WTC11 (cell line): Measurements from ENCODE around the gene CPN1. TPM values are rescaled to one million over a fixed set of nuclear protein-coding genes. Genes with fewer than 3 reads are reported as not detected.

Experiments
- ATAC-seq: fragments of 200-7000 bp; cut with Tn5 transposase; 2 replicates; pipeline ENCODE4 v1.10.0; 2021; ENCODE audit warnings: mild to moderate bottlenecking, moderate library complexity
- CTCF ChIA-PET: fragments of 300-600 bp; sonication (Branson Sonifier 250); formaldehyde crosslinking; loops from one replicate; lab custom pipeline; 2021; ENCODE audit warnings: antibody characterized with exemption; lab: Charles Lee
- POLR2A ChIA-PET: fragments of 350-600 bp; sonication (Branson Sonifier 250); formaldehyde crosslinking; loops from one replicate; lab custom pipeline; 2021; ENCODE audit warnings: antibody characterized with exemption; lab: Charles Lee
- DNase-seq: peaks from one replicate; pipeline ENCODE4 v3.0.0; 2021; ENCODE audit warnings: low spot score
- H3K27ac Mint-ChIP-seq: 2 replicates; pipeline ENCODE4 v1.8.0; 2021; ENCODE audit warnings: mixed read lengths
- H3K27me3 Mint-ChIP-seq: 2 replicates; pipeline ENCODE4 v1.8.0; 2021; ENCODE audit warnings: low read depth, mild to moderate bottlenecking, moderate library complexity, mixed read lengths
- H3K36me3 Mint-ChIP-seq: 2 replicates; pipeline ENCODE4 v1.8.0; 2021; ENCODE audit warnings: mixed read lengths
- H3K4me1 Mint-ChIP-seq: 2 replicates; pipeline ENCODE4 v1.8.0; 2022; ENCODE audit warnings: mixed read lengths
- H3K4me3 Mint-ChIP-seq: 2 replicates; pipeline ENCODE4 v1.8.0; 2021; ENCODE audit warnings: mild to moderate bottlenecking, moderate library complexity, mixed read lengths
- H3K9me3 Mint-ChIP-seq: 2 replicates; pipeline ENCODE4 v1.8.0; 2021; ENCODE audit warnings: mixed read lengths
- ATF2 ChIP-seq: sonication (generic); formaldehyde crosslinking; IDR thresholded peaks from 2 replicates; pipeline ENCODE4 v1.8.1; 2022; ENCODE audit warnings: low read depth, missing genetic modification reagents, borderline replicate concordance
- ATF3 ChIP-seq: sonication (generic); formaldehyde crosslinking; conservative IDR thresholded peaks from 2 replicates; pipeline ENCODE4 v1.8.1; 2022; ENCODE audit warnings: mild to moderate bottlenecking, missing genetic modification reagents
- CREB1 ChIP-seq: sonication (generic); formaldehyde crosslinking; IDR thresholded peaks from 2 replicates; pipeline ENCODE4 v1.8.0; 2023; ENCODE audit warnings: mild to moderate bottlenecking, missing genetic modification reagents
- ELF4 ChIP-seq: sonication (generic); formaldehyde crosslinking; IDR thresholded peaks from 2 replicates; pipeline ENCODE4 v1.8.1; 2022; ENCODE audit warnings: low read depth, mild to moderate bottlenecking, moderate library complexity, missing genetic modification reagents
- ETV6 ChIP-seq: sonication (generic); formaldehyde crosslinking; IDR thresholded peaks from 2 replicates; pipeline ENCODE4 v1.8.1; 2022; ENCODE audit warnings: mild to moderate bottlenecking, missing genetic modification reagents
- FOXK1 ChIP-seq: sonication (generic); formaldehyde crosslinking; IDR thresholded peaks from 2 replicates; pipeline ENCODE4 v1.8.0; 2022; ENCODE audit warnings: mild to moderate bottlenecking, moderate library complexity, missing genetic modification reagents
- FOXP1 ChIP-seq: sonication (generic); formaldehyde crosslinking; IDR thresholded peaks from 2 replicates; pipeline ENCODE4 v1.8.0; 2022; ENCODE audit warnings: missing genetic modification reagents, mild to moderate bottlenecking, moderate library complexity, borderline replicate concordance
- HMGA2 ChIP-seq: fragments of 250-450 bp; sonication (Bioruptor Pico); IDR thresholded peaks from 2 replicates; pipeline ENCODE4 v1.4.0; 2021; ENCODE audit warnings: mild to moderate bottlenecking, moderate library complexity
- KAT7 ChIP-seq: sonication (generic); formaldehyde crosslinking; IDR thresholded peaks from 2 replicates; pipeline ENCODE4 v1.8.1; 2023; ENCODE audit warnings: missing genetic modification reagents, mild to moderate bottlenecking, borderline replicate concordance
- OVOL2 ChIP-seq: fragments of 250-450 bp; sonication (Bioruptor Pico); IDR thresholded peaks from 2 replicates; pipeline ENCODE4 v1.9.0; 2021; ENCODE audit warnings: mild to moderate bottlenecking, borderline replicate concordance
- RELA ChIP-seq: sonication (generic); formaldehyde crosslinking; IDR thresholded peaks from 2 replicates; pipeline ENCODE4 v1.8.1; 2022; ENCODE audit warnings: missing genetic modification reagents, mild to moderate bottlenecking, borderline replicate concordance
- RORB ChIP-seq: fragments of 250-450 bp; sonication (Bioruptor Pico); IDR thresholded peaks from 2 replicates; pipeline ENCODE4 v1.9.0; 2021; ENCODE audit warnings: mild to moderate bottlenecking
- TEAD1 ChIP-seq: sonication (generic); formaldehyde crosslinking; IDR thresholded peaks from 2 replicates; pipeline ENCODE4 v1.8.0; 2022; ENCODE audit warnings: mild to moderate bottlenecking, missing genetic modification reagents
- ZNF138 ChIP-seq: sonication (generic); formaldehyde crosslinking; conservative IDR thresholded peaks from 2 replicates; pipeline ENCODE4 v1.8.1; 2022; ENCODE audit warnings: mild to moderate bottlenecking, moderate library complexity, missing genetic modification reagents
- ZNF232 ChIP-seq: sonication (generic); formaldehyde crosslinking; IDR thresholded peaks from 2 replicates; pipeline ENCODE4 v1.8.0; 2022; ENCODE audit warnings: mild to moderate bottlenecking, missing genetic modification reagents
- ZNF396 ChIP-seq: fragments of 250-450 bp; sonication (Bioruptor Pico); IDR thresholded peaks from 2 replicates; pipeline ENCODE4 v1.8.0; 2021; ENCODE audit warnings: mild to moderate bottlenecking, moderate library complexity, borderline replicate concordance
- ZSCAN18 ChIP-seq: fragments of 250-450 bp; sonication (Bioruptor Pico); IDR thresholded peaks from 2 replicates; pipeline ENCODE4 v2.1.2; 2022; ENCODE audit warnings: mild to moderate bottlenecking, moderate library complexity
- total RNA-seq: library from RNA; stranded (reverse); gene quantifications from 3 replicates; pipeline ENCODE4 v1.2.3, GENCODE V29; 2021
- TF ChIP-seq, protein P1 (sequence below): fragments of 250-450 bp; sonication (Bioruptor Pico); conservative IDR thresholded peaks from 2 replicates; pipeline ENCODE4 v1.9.0; 2021; ENCODE audit warnings: mild to moderate bottlenecking
- TF ChIP-seq, protein P2 (sequence below): sonication (generic); formaldehyde crosslinking; IDR thresholded peaks from 2 replicates; pipeline ENCODE4 v1.8.0; 2022; ENCODE audit warnings: missing genetic modification reagents
- TF ChIP-seq, protein P3 (sequence below): sonication (generic); formaldehyde crosslinking; IDR thresholded peaks from 2 replicates; pipeline ENCODE4 v1.8.0; 2022; ENCODE audit warnings: mild to moderate bottlenecking, missing genetic modification reagents

CPN1 gene
- total RNA-seq, 1 experiment from 2014 or later, result 0.42 TPM

- no peak for ATAC-seq
- no peaks in the 10 kb centered on the region for H3K36me3 Mint-ChIP-seq
- H3K27me3 Mint-ChIP-seq, result no peaks in the 10 kb centered on the region
Observed at GRCh38 chr10:100067466-100067865, 14.2 kb downstream of the CPN1 start.

GRCh38 chr10:100065084-100065660 lies 16.5 kb downstream of the CPN1 start:
- TF ChIP-seq, protein P1, sequence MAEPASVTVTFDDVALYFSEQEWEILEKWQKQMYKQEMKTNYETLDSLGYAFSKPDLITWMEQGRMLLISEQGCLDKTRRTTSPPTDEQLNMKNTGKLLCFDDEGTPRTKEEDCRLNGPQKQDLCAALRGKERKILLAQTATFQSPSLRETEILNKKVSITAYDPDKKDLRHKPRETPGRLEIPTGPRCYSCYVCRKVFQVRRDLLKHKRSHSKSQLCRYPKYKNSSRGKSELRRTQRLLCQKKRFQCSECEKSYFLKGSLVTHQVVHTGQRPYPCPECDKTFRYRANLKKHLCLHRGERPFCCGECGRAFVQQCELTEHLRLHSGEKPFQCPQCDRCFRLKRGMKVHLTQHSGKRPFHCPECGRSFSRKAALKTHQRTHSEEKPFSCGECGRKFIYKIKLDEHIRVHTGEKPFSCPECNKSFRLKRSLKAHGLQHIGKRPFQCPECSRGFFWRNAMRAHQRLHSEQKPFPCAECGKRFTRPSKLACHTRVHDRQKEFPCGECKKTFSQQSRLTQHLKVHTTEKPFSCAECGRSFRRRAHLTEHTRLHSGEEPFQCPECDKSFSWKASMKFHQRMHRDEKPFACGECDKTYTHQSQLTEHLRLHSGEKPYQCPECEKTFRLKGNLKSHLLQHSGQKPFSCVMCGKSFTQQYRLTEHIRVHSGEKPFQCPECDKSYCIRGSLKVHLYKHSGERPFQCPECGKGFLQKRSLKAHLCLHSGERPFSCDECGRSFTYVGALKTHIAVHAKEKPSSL (CRISPR knock-in tag), result no peak
- TF ChIP-seq ZNF396, result no peak
- no peak for TF ChIP-seq FOXK1 (CRISPR knock-in tag)
- TF ChIP-seq ATF2 (CRISPR knock-in tag), result no peak
- TF ChIP-seq ZNF138 (CRISPR knock-in tag), result no peak
- no peak for TF ChIP-seq ZNF232
- no peak for TF ChIP-seq OVOL2 (CRISPR knock-in tag)
- TF ChIP-seq KAT7 (CRISPR knock-in tag), result no peak
- TF ChIP-seq TEAD1, result no peak
- TF ChIP-seq CREB1 (CRISPR knock-in tag), result no peak
- no peaks in the 10 kb centered on the region for H3K27me3 Mint-ChIP-seq
- DNase-seq (peak; percentile 76), ATAC-seq (peak; percentile 97)
- H3K9me3 Mint-ChIP-seq, result peaks cover 4% of the 10 kb centered on the region; the same call in 1 of the 2 replicates
- H3K4me1 Mint-ChIP-seq, result peaks cover 8% of the 10 kb centered on the region
- POLR2A ChIA-PET, result no interaction called here
- peak overlapping the region; percentile 60 for H3K4me3 Mint-ChIP-seq
- no peak overlapping the region for H3K27ac Mint-ChIP-seq
- no peaks in the 10 kb centered on the region for H3K36me3 Mint-ChIP-seq
- CTCF ChIA-PET, result interaction anchor here (0.6 to 1.2 kb wide), 5 partner anchors 8 to 219 kb away, joined by 3 to 10 read pairs (median 4); no protein-coding TSS in a partner anchor

More at GRCh38 chr10:100067466-100067865, 14.2 kb downstream of the CPN1 start:
- CTCF ChIA-PET, result no interaction called here
- H3K4me1 Mint-ChIP-seq, result peaks cover 8% of the 10 kb centered on the region
- TF ChIP-seq, protein P2, sequence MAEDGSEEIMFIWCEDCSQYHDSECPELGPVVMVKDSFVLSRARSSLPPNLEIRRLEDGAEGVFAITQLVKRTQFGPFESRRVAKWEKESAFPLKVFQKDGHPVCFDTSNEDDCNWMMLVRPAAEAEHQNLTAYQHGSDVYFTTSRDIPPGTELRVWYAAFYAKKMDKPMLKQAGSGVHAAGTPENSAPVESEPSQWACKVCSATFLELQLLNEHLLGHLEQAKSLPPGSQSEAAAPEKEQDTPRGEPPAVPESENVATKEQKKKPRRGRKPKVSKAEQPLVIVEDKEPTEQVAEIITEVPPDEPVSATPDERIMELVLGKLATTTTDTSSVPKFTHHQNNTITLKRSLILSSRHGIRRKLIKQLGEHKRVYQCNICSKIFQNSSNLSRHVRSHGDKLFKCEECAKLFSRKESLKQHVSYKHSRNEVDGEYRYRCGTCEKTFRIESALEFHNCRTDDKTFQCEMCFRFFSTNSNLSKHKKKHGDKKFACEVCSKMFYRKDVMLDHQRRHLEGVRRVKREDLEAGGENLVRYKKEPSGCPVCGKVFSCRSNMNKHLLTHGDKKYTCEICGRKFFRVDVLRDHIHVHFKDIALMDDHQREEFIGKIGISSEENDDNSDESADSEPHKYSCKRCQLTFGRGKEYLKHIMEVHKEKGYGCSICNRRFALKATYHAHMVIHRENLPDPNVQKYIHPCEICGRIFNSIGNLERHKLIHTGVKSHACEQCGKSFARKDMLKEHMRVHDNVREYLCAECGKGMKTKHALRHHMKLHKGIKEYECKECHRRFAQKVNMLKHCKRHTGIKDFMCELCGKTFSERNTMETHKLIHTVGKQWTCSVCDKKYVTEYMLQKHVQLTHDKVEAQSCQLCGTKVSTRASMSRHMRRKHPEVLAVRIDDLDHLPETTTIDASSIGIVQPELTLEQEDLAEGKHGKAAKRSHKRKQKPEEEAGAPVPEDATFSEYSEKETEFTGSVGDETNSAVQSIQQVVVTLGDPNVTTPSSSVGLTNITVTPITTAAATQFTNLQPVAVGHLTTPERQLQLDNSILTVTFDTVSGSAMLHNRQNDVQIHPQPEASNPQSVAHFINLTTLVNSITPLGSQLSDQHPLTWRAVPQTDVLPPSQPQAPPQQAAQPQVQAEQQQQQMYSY (CRISPR knock-in tag), result no peak
- TF ChIP-seq ETV6 (no peak), RORB (CRISPR knock-in tag) (no peak), ZNF138 (CRISPR knock-in tag) (no peak), FOXK1 (CRISPR knock-in tag) (no peak), ATF3 (no peak), ELF4 (CRISPR knock-in tag) (no peak), RELA (CRISPR knock-in tag) (no peak), FOXP1 (CRISPR knock-in tag) (no peak), HMGA2 (CRISPR knock-in tag) (no peak), ZSCAN18 (CRISPR knock-in tag) (no peak), ZNF232 (no peak)
- TF ChIP-seq, protein P3, sequence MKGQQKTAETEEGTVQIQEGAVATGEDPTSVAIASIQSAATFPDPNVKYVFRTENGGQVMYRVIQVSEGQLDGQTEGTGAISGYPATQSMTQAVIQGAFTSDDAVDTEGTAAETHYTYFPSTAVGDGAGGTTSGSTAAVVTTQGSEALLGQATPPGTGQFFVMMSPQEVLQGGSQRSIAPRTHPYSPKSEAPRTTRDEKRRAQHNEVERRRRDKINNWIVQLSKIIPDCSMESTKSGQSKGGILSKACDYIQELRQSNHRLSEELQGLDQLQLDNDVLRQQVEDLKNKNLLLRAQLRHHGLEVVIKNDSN, result no peak
- TF ChIP-seq, all 79 proteins: peak for 0
- no peak overlapping the region for H3K27ac Mint-ChIP-seq
- DNase-seq, result no peak
- H3K4me3 Mint-ChIP-seq, result no peak overlapping the region
- peaks cover 4% of the 10 kb centered on the region; the same call in 1 of the 2 replicates for H3K9me3 Mint-ChIP-seq
- POLR2A ChIA-PET, result no interaction called here
